ENCODE measurements around the gene C1orf198. TPM values are rescaled to one million over a fixed set of nuclear protein-coding genes. Genes with fewer than 3 reads are reported as not detected.
A peak's percentile ranks its signal among the peaks of the same experiment; 100 is the strongest.
"Not testable (repeated sequence)": the region's sequence is repeated elsewhere in the genome, so short reads cannot be mapped to it uniquely, and the experiment has no call there.

C1orf198 gene
- total and polyA plus RNA-seq, 2 experiments from 2014 or later: 54.7 to 67.6 TPM

DNA sequence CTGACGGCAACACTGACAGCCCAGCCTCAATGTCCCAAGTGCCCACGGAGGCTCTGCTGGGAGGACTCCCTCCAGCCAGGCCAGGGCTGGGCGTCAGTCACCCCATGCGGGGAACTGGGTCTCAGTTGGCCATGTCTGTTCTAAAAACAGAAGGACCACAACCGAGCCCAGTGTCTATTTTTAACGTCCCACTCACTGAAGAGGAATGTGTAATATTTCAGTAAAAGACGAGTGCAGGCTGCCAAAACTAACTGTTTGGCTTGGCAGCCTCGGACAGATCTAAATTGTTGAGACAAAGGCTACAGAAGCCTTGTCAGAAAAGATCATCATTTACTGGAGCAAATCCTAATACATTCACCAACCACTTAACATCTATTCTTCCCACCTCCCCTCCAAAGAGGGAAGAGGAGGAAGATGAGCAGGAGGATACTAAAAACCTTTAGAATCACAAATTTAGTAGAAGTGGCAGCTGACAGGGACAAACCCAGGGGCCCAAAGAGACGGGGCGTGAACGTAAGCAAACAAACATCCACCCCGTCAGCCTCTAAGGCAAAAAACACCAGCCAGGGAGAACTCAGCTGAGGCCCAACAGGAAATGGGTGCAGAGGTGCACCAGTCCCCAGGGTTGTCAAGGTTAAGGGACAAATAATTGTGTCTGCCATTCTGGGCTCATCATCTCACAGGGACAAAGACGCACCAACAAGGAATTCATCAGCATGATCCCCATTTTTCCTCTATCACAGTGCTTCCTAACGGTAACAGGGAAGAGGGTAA is 18.7 kb downstream of the C1orf198 start:
- H3K4me1 ChIP-seq (ENCODE audit: low read depth): peaks cover 48% of the 10 kb centered on the region
- H3K27ac ChIP-seq: peak overlapping the region; percentile 97
- H3K4me3 ChIP-seq: no peak overlapping the region
- TF ChIP-seq, protein P1, sequence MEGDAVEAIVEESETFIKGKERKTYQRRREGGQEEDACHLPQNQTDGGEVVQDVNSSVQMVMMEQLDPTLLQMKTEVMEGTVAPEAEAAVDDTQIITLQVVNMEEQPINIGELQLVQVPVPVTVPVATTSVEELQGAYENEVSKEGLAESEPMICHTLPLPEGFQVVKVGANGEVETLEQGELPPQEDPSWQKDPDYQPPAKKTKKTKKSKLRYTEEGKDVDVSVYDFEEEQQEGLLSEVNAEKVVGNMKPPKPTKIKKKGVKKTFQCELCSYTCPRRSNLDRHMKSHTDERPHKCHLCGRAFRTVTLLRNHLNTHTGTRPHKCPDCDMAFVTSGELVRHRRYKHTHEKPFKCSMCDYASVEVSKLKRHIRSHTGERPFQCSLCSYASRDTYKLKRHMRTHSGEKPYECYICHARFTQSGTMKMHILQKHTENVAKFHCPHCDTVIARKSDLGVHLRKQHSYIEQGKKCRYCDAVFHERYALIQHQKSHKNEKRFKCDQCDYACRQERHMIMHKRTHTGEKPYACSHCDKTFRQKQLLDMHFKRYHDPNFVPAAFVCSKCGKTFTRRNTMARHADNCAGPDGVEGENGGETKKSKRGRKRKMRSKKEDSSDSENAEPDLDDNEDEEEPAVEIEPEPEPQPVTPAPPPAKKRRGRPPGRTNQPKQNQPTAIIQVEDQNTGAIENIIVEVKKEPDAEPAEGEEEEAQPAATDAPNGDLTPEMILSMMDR (IDR thresholded peaks at IDR 0.05; ENCODE audit: low read depth, low read length): no peak
- H3K27me3 ChIP-seq: no peaks in the 10 kb centered on the region
- DNase-seq (ENCODE audit: low read depth in 1 of 2, low spot score in 1 of 2): peak; percentile 43 to 96
- H3K9me3 ChIP-seq (ENCODE audit: low read depth): no peaks in the 10 kb centered on the region
- H3K36me3 ChIP-seq: no peaks in the 10 kb centered on the region

DNA sequence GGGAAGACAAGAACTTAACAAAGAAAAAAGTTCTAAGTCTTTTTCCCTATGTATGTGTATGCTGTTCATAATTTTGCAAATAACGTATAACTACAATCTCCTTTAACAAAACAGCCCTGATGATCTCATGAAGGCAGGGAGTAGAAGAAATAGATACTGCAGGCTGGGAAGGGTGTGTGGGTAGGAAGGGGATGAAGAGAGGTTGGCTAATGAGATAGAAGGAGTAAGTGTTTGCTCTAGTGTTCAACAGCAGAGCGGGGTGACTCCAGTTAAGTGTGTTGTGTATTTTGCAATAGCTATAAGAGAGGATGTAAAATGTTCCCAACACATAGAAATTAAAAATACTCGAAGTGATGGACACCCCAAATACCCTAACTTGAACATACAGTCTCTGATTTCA is 20.1 kb downstream of the C1orf198 start:
- TF ChIP-seq, protein P1 (IDR thresholded peaks at IDR 0.05; ENCODE audit: low read depth, low read length): no peak
- H3K9me3 ChIP-seq (ENCODE audit: low read depth): no peaks in the 10 kb centered on the region
- no peaks in the 10 kb centered on the region for H3K27me3 ChIP-seq
- no peak overlapping the region for H3K4me3 ChIP-seq
- DNase-seq (ENCODE audit: low read depth in 1 of 2, low spot score in 1 of 2): no peak
- peaks cover 48% of the 10 kb centered on the region for H3K4me1 ChIP-seq (ENCODE audit: low read depth)
- no peaks in the 10 kb centered on the region for H3K36me3 ChIP-seq
- H3K27ac ChIP-seq: peak overlapping the region; percentile 97

DNA sequence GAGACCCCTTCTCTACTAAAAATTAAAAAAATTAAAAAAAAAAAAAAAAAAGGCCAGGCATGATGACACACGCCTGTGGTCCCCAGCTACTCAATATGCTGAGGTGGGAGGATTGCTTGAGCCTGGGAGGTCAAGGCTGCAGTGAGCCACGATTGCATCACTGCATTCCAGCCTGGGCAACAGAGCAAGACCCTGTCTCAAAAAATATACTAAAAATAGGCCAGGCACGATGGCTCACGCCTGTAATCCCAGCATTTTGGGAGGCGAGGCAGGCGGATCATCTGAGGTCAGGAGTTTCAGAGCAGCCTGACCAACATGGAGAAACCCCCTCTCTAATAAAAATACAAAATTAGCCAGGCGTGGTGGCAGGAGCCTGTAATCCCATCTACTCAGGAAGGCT is 23.1 kb downstream of the C1orf198 start:
- not testable (repeated sequence) for H3K4me3 ChIP-seq; H3K27me3 ChIP-seq; H3K36me3 ChIP-seq; H3K27ac ChIP-seq; H3K9me3 ChIP-seq (ENCODE audit: low read depth)
- DNase-seq (ENCODE audit: low read depth in 1 of 2, low spot score in 1 of 2): peak in 1 of 2 donors; percentile 61
- H3K4me1 ChIP-seq (ENCODE audit: low read depth): peaks cover 30% of the 10 kb centered on the region

DNA sequence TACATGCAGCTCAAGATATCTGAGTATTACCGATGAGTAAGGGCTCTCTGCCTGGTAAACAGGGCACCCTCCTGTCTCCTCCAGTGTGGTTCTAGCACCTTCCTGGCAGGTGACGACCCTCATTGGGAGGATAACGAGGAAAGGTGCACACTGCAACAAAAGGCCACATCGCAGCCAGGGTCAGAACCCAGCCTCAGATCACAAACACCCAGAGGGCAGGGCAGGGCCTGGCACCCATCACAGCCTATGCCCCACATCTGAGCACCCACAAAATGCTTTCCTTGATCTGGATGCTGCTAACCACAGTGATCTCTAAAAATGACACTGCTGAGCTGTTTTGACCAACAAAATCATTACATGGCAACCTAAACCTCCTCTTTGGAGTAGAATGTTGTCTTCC is 23.8 kb downstream of the C1orf198 start:
- Histone ChIP-seq H3K36me3 (peaks cover 5% of the 10 kb centered on the region), H3K4me1 (ENCODE audit: low read depth) (peaks cover 24% of the 10 kb centered on the region), H3K4me3 (no peak overlapping the region), H3K27me3 (no peaks in the 10 kb centered on the region), H3K9me3 (ENCODE audit: low read depth) (no peaks in the 10 kb centered on the region), H3K27ac (no peak overlapping the region)
- TF ChIP-seq, protein P1 (IDR thresholded peaks at IDR 0.05; ENCODE audit: low read depth, low read length): no peak
- no peak for DNase-seq (ENCODE audit: low read depth in 1 of 2, low spot score in 1 of 2)

DNA sequence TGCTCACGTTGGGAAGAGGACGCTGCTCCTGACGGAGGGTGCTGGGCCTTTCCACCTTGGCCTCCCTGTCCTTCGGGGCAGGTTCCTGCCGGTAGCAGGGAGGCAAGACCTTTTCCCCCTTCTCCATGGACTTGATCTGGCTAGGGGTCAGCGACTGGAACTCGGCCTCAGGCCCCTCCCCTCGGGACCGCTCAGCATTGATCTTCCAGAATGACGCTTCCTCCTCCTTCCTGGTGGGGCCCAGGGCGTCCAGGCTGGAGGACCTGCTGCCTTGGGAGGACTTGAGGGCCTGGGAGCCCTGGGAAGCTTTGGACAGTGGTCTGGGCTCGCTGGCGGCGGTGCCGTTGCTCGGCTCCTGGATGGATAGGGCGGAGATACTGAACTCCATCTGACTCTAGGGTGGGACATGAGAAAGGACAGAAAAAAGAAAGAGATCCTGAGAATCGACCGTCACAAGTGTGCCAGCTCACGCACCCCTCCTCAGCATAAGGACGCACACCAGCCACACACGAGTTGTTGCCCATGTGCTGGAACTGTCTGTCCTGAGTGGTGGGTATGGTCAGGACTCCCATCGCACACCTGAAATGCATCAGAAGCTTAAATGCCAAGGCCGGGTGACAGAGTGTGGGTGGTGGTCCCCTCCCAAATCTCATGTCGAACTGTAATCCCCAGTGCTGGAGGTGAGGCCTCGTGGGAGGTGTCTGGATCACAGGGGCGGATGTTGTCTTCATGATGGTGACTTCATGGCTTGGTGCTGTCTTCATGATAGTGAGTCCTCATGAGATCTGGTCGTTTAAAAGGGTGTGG is 24.6 kb downstream of the C1orf198 start:
- Histone ChIP-seq H3K36me3 (peaks cover 6% of the 10 kb centered on the region), H3K4me3 (no peak overlapping the region), H3K27ac (no peak overlapping the region), H3K27me3 (no peaks in the 10 kb centered on the region), H3K9me3 (ENCODE audit: low read depth) (no peaks in the 10 kb centered on the region), H3K4me1 (ENCODE audit: low read depth) (peaks cover 15% of the 10 kb centered on the region)
- TF ChIP-seq, protein P1 (IDR thresholded peaks at IDR 0.05; ENCODE audit: low read depth, low read length): no peak
- no peak for DNase-seq (ENCODE audit: low read depth in 1 of 2, low spot score in 1 of 2)

- H3K4me3 ChIP-seq: no peak overlapping the region
- H3K9me3 ChIP-seq (ENCODE audit: low read depth): no peaks in the 10 kb centered on the region
- H3K27me3 ChIP-seq: no peaks in the 10 kb centered on the region
- H3K36me3 ChIP-seq: peaks cover 11% of the 10 kb centered on the region
- H3K4me1 ChIP-seq (ENCODE audit: low read depth): peaks cover 6% of the 10 kb centered on the region
- TF ChIP-seq, protein P1 (IDR thresholded peaks at IDR 0.05; ENCODE audit: low read depth, low read length): no peak
- H3K27ac ChIP-seq: no peak overlapping the region
- no peak for DNase-seq (ENCODE audit: low read depth in 1 of 2, low spot score in 1 of 2)
Measured at GRCh38 chr1:230842801-230843200, 25.5 kb downstream of the C1orf198 start.
